Smooth muscle cell (in vitro differentiated cells): ENCODE results near the gene SMIM3. TPM values are rescaled to one million over a fixed set of nuclear protein-coding genes. Genes with fewer than 3 reads are reported as not detected.

Source experiments
- DNase-seq: peaks from one replicate; lab custom pipeline; 2025; ENCODE audit not compliant: unreplicated experiment; lab: John Stamatoyannopoulos, UW
- H2AFZ ChIP-seq: fragments of 200-600 bp; sonication (generic); 2 replicates; pipeline ENCODE4 v1.6.0; 2016; ENCODE audit warnings: antibody characterized with exemption, low read depth, mild to moderate bottlenecking
- H3F3A ChIP-seq: fragments of 200-600 bp; sonication (generic); 2 replicates; pipeline ENCODE4 v1.6.0; 2017; ENCODE audit warnings: antibody characterized with exemption, low read depth
- H3K27ac ChIP-seq: fragments of 200-600 bp; sonication (generic); 2 replicates; pipeline ENCODE4 v1.5.1; 2016; ENCODE audit warnings: low read depth, mild to moderate bottlenecking
- H3K27me3 ChIP-seq: fragments of 200-600 bp; sonication (generic); 2 replicates; pipeline ENCODE4 v1.6.1; 2016; ENCODE audit warnings: low read depth, mild to moderate bottlenecking
- H3K36me3 ChIP-seq: fragments of 200-600 bp; sonication (generic); 2 replicates; pipeline ENCODE4 v1.5.1; 2016; ENCODE audit warnings: low read depth
- H3K4me1 ChIP-seq: fragments of 200-600 bp; sonication (generic); 2 replicates; pipeline ENCODE4 v1.5.1; 2016; ENCODE audit warnings: low read depth
- H3K4me2 ChIP-seq: fragments of 200-600 bp; sonication (generic); 2 replicates; pipeline ENCODE4 v1.6.0; 2016; ENCODE audit warnings: mild to moderate bottlenecking
- H3K4me3 ChIP-seq: fragments of 200-600 bp; sonication (generic); 2 replicates; pipeline ENCODE4 v1.5.1; 2016; ENCODE audit warnings: mild to moderate bottlenecking
- H3K79me2 ChIP-seq: fragments of 200-600 bp; sonication (generic); 2 replicates; pipeline ENCODE4 v1.6.0; 2016; ENCODE audit warnings: low read depth, mild to moderate bottlenecking
- H3K9ac ChIP-seq: fragments of 200-600 bp; sonication (generic); 2 replicates; pipeline ENCODE4 v1.6.0; 2016; ENCODE audit warnings: low read depth
- H3K9me3 ChIP-seq: fragments of 200-600 bp; sonication (generic); replicated peaks from 2 replicates; pipeline ENCODE4 v1.5.1; 2016; ENCODE audit warnings: low read depth
- H4K20me1 ChIP-seq: fragments of 200-600 bp; sonication (generic); 2 replicates; pipeline ENCODE4 v1.6.0; 2016; ENCODE audit warnings: low read depth
- WGBS: methylation state at CpG from one replicate; pipeline ENCODE4 v1.1.7; 2016; ENCODE audit warnings: low lambda C conversion rate; 5-methylcytosine and 5-hydroxymethylcytosine counted together
- polyA plus RNA-seq: library from polyadenylated mRNA; unstranded; fragments of >200 nt; fragmentation: Nextera tagmentation; extraction: Ambion mirVana; gene quantifications from 2 replicates; pipeline ENCODE4 v1.2.1, GENCODE V29; 2016
- total RNA-seq: library from RNA; depleted of rRNA; stranded (reverse); fragments of >200 nt; gene quantifications from 2 replicates; pipeline ENCODE4 v1.2.3, GENCODE V29; 2014
- TF ChIP-seq, protein P1 (sequence below): fragments of 200-600 bp; sonication (generic); IDR thresholded peaks from 2 replicates; pipeline ENCODE4 v1.5.1; 2017; ENCODE audit warnings: borderline replicate concordance, mild to moderate bottlenecking, antibody characterized with exemption; ENCODE audit not compliant: insufficient read depth, poor library complexity, severe bottlenecking

The SMIM3 gene
- total and polyA plus RNA-seq, 2 experiments from 2014 or later, result 178 to 261 TPM

DNA sequence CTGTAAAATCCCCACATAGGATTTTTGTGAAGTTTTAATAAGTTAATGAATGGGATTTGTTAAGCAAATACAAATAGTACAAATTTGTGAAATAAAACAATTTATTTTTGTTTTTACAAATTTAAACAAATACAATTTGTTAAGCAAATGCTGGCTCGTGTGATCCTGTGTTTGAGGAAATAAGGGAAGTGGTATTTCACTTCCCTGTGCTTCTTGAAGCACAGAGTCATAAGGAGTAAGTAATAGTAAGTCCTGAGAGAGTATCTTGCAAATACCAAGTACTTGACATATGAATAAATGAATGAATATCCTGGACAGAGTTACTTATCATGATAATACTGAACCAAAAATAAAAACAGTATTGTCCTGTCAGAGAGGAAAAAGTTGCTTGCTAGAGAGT, 9.1 kb downstream of the SMIM3 start:
- peaks cover 63% of the 10 kb centered on the region for H3F3A ChIP-seq
- DNase-seq, result no peak
- H3K27ac ChIP-seq, result peak overlapping the region; percentile 98
- TF ChIP-seq, protein P1, sequence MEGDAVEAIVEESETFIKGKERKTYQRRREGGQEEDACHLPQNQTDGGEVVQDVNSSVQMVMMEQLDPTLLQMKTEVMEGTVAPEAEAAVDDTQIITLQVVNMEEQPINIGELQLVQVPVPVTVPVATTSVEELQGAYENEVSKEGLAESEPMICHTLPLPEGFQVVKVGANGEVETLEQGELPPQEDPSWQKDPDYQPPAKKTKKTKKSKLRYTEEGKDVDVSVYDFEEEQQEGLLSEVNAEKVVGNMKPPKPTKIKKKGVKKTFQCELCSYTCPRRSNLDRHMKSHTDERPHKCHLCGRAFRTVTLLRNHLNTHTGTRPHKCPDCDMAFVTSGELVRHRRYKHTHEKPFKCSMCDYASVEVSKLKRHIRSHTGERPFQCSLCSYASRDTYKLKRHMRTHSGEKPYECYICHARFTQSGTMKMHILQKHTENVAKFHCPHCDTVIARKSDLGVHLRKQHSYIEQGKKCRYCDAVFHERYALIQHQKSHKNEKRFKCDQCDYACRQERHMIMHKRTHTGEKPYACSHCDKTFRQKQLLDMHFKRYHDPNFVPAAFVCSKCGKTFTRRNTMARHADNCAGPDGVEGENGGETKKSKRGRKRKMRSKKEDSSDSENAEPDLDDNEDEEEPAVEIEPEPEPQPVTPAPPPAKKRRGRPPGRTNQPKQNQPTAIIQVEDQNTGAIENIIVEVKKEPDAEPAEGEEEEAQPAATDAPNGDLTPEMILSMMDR, result no peak
- H4K20me1 ChIP-seq, result no peaks in the 10 kb centered on the region
- H3K27me3 ChIP-seq, result no peaks in the 10 kb centered on the region
- H3K4me1 ChIP-seq, result peaks cover 74% of the 10 kb centered on the region
- peak overlapping the region; percentile 59 for H3K9ac ChIP-seq
- peak overlapping the region; percentile 80 for H3K4me2 ChIP-seq
- H2AFZ ChIP-seq, result no peak overlapping the region
- 37% methylated on average over 1 of the region's 1 CpG for WGBS
- H3K79me2 ChIP-seq, result peaks cover 88% of the 10 kb centered on the region
- H3K4me3 ChIP-seq, result no peak overlapping the region
- H3K36me3 ChIP-seq, result no peaks in the 10 kb centered on the region
- no peaks in the 10 kb centered on the region for H3K9me3 ChIP-seq

DNA sequence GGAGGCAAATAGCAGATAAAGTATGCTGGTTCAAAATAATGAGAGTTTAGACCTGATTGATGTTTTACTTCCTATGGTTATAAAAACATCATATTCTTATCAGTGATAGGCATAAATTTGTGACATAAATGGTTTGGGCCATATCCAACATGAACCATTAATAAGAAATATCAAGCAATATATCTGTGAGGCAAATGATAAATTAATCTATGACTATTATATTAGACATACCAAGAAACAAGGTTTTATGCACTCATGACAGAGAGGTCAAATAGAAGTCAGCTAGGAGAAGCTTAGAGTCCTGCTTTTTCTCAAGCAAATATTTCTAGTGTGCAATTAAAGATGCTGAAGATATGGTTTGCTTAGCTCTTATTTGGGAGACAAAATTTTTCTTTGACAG, 10.4 kb downstream of the SMIM3 start:
- no peak overlapping the region for H3K9ac ChIP-seq
- H3K4me2 ChIP-seq, result peak overlapping the region; percentile 80
- peaks cover 65% of the 10 kb centered on the region for H3K4me1 ChIP-seq

DNA sequence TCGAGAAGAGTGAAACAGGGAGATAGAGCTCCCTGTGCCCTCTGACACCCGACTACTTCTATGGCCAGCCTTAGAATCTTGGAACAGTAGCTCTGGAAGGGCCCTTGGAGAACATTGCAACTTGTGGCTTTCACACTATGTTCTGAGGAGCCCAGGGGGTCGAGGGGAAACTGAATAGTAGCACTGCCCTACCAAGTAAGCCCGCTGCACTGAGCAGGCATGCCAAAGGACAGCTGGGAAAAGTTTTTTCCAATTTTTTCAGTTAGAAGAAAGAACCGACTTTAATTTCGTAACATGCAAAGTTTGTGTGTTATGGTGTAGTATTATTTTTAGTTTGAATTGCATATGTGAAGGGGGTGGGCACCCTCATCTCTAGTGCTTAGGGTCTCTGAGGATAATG, 10.9 kb downstream of the SMIM3 start:
- no peak for DNase-seq
- TF ChIP-seq, protein P1, result no peak
- peaks cover 61% of the 10 kb centered on the region for H3F3A ChIP-seq
- H3K27ac ChIP-seq, result peak overlapping the region; percentile 98
- H3K79me2 ChIP-seq, result peaks cover 94% of the 10 kb centered on the region
- peaks cover 62% of the 10 kb centered on the region for H3K4me1 ChIP-seq
- H3K4me2 ChIP-seq, result peak overlapping the region; percentile 80
- peaks cover 4% of the 10 kb centered on the region for H4K20me1 ChIP-seq
- no peak overlapping the region for H3K4me3 ChIP-seq
- no peak overlapping the region for H3K9ac ChIP-seq
- H3K9me3 ChIP-seq, result no peaks in the 10 kb centered on the region
- peaks cover 6% of the 10 kb centered on the region for H3K36me3 ChIP-seq
- no peaks in the 10 kb centered on the region for H3K27me3 ChIP-seq
- no peak overlapping the region for H2AFZ ChIP-seq
- WGBS, result 58% methylated on average over 6 of the region's 6 CpGs

More for the DNA sequence above, 10.4 kb downstream of the SMIM3 start:
- TF ChIP-seq, protein P1, result no peak
- Histone ChIP-seq H4K20me1 (no peaks in the 10 kb centered on the region), H3K9me3 (no peaks in the 10 kb centered on the region), H3F3A (peaks cover 64% of the 10 kb centered on the region), H3K4me3 (no peak overlapping the region), H3K36me3 (peaks cover 1% of the 10 kb centered on the region), H3K27me3 (no peaks in the 10 kb centered on the region), H3K27ac (peak overlapping the region; percentile 98), H2AFZ (no peak overlapping the region), H3K79me2 (peaks cover 94% of the 10 kb centered on the region)
- no peak for DNase-seq

DNA sequence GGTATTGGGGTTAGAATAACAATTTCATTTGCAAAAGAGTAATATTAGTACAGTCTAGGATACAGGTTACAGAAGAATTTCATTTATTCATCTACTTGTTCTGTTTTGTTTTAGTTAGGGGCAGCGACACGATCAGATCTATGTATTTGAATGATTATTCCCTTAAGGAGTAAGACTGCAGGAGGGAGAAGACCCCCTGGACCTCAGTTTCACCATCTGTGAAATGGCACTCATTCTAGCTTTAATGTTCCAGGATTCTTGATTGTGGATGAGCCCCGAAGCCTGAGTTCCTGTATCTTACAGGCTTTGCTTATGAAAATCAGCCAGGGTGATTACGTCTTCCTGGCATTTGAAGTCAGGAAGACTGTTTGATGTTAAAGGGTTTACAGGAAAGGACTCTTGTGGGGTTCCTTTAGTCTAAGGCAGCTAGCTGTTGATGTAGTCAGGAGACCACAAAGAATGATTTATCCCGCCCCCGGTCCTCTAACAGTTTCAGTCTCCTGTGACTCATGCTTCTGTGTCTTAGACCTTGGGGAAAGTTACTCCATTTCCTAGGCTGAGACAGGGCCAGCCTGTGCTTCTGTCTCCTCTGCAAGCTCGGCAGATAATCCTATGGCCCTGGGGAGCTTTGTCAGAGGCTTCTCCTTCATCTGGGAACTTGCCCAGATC, 11.5 kb downstream of the SMIM3 start:
- peak overlapping the region; percentile 17 for H3K4me3 ChIP-seq
- H4K20me1 ChIP-seq, result peaks cover 7% of the 10 kb centered on the region
- peaks cover 59% of the 10 kb centered on the region for H3F3A ChIP-seq
- peak overlapping the region; percentile 73 for H3K9ac ChIP-seq
- 22% methylated on average over 7 of the region's 7 CpGs for WGBS
- peaks cover 7% of the 10 kb centered on the region for H3K36me3 ChIP-seq
- peak overlapping the region; percentile 98 for H3K27ac ChIP-seq
- H3K79me2 ChIP-seq, result peaks cover 94% of the 10 kb centered on the region
- H3K4me2 ChIP-seq, result peak overlapping the region; percentile 83
- no peaks in the 10 kb centered on the region for H3K27me3 ChIP-seq
- no peaks in the 10 kb centered on the region for H3K9me3 ChIP-seq
- H2AFZ ChIP-seq, result no peak overlapping the region
- TF ChIP-seq, protein P1, result no peak
- no peak for DNase-seq
- peaks cover 58% of the 10 kb centered on the region for H3K4me1 ChIP-seq
